ENCODE data around the gene VCL.
"Not testable (repeated sequence)": the region's sequence is repeated elsewhere in the genome, so short reads cannot be mapped to it uniquely, and the experiment has no call there.

The VCL gene

GRCh38 chr10:74113546-74113945, 115.6 kb downstream of the VCL start:
- no peak for DNase-seq

GRCh38 chr10:74114041-74114448, 116.1 kb downstream of the VCL start:
- DNase-seq: no peak

- no peak for DNase-seq
Observed at GRCh38 chr10:74117738-74118137, 119.8 kb downstream of the VCL start.

GRCh38 chr10:74118804-74119203, 120.9 kb downstream of the VCL start:
- no peak for DNase-seq

- no peak for DNase-seq
Observed at GRCh38 chr10:74120911-74121310, 123.0 kb downstream of the VCL start.

GRCh38 chr10:74121368-74121767, 123.5 kb downstream of the VCL start:
- DNase-seq: no peak

- no peak for DNase-seq
Observed at GRCh38 chr10:74122060-74122459, 124.1 kb downstream of the VCL start.

- no peak for DNase-seq
Observed at GRCh38 chr10:74123081-74123480, 125.2 kb downstream of the VCL start.

- no peak for DNase-seq
Observed at GRCh38 chr10:74133923-74134820, 136.3 kb downstream of the VCL start.

- no peak for DNase-seq
Observed at GRCh38 chr10:74135452-74135851, 137.5 kb downstream of the VCL start.

GRCh38 chr10:74137992-74138391, 140.1 kb downstream of the VCL start:
- no peak for DNase-seq

- not testable (repeated sequence) for DNase-seq
Observed at GRCh38 chr10:74138596-74138995, 140.7 kb downstream of the VCL start.

- DNase-seq: no peak
Observed at GRCh38 chr10:74139981-74140380, 142.1 kb downstream of the VCL start.

GRCh38 chr10:74140553-74140952, 142.6 kb downstream of the VCL start:
- no peak for DNase-seq

- no peak for DNase-seq
Observed at GRCh38 chr10:74145133-74145532, 147.2 kb downstream of the VCL start.

- DNase-seq: not testable (repeated sequence)
Observed at GRCh38 chr10:74146980-74147379, 149.1 kb downstream of the VCL start.

GRCh38 chr10:74150204-74150989, 152.5 kb downstream of the VCL start, which contains the start of gene AP3M1:
TSS of gene AP3M1 (minus strand) at chr10:74150828. CDS start at chr10:74138379, 12,449 bp downstream.
- DNase-seq: no peak

- peak; percentile 100 for DNase-seq
Observed at GRCh38 chr10:74150990-74151878, 153.3 kb downstream of the VCL start, which contains the start of gene ADK. TSS of gene ADK (plus strand) at chr10:74151221. CDS start at chr10:74151279, 58 bp downstream.

- DNase-seq: no peak
Observed at GRCh38 chr10:74151879-74152722, 154.2 kb downstream of the VCL start.

GRCh38 chr10:74153123-74153522, 155.2 kb downstream of the VCL start:
- DNase-seq: no peak

- DNase-seq: no peak
Observed at GRCh38 chr10:74153676-74154075, 155.8 kb downstream of the VCL start.

- no peak for DNase-seq
Observed at GRCh38 chr10:74156919-74157289, 159.0 kb downstream of the VCL start.

Data from CD4-positive, alpha-beta T cell treated with Interleukin-12 subunit alpha and Interleukin-12 subunit beta, for 1 hour (primary cell).